ENCODE measurements around the gene EXOC7.
"Not testable (repeated sequence)": the region's sequence is repeated elsewhere in the genome, so short reads cannot be mapped to it uniquely, and the experiment has no call there.

EXOC7 gene

GRCh38 chr17:76085731-76086366 is 17.7 kb downstream of the EXOC7 start:
- no peak for DNase-seq

GRCh38 chr17:76085066-76085730 is 18.4 kb downstream of the EXOC7 start:
- no peak for DNase-seq

GRCh38 chr17:76083536-76084182 is 19.9 kb downstream of the EXOC7 start:
- no peak for DNase-seq

- no peak for DNase-seq
These were observed 21.0 kb downstream of the EXOC7 start for GRCh38 chr17:76082326-76083251.

- DNase-seq: no peak
These were observed 22.0 kb downstream of the EXOC7 start for GRCh38 chr17:76081295-76082210.

- no peak for DNase-seq
These were observed 22.8 kb downstream of the EXOC7 start for GRCh38 chr17:76080768-76081287.

- DNase-seq: no peak
These were observed 23.4 kb downstream of the EXOC7 start for GRCh38 chr17:76079956-76080767.

GRCh38 chr17:76079535-76079955 is 24.0 kb downstream of the EXOC7 start:
- no peak for DNase-seq

- DNase-seq: no peak
These were observed 24.6 kb downstream of the EXOC7 start, which contains the start of gene ZACN for GRCh38 chr17:76078860-76079534. ZACN (plus strand) TSS chr17:76079182; CDS start chr17:76079265, 83 bp downstream.

GRCh38 chr17:76078370-76078769 is 25.2 kb downstream of the EXOC7 start:
- not testable (repeated sequence) for DNase-seq

GRCh38 chr17:76077584-76078110 is 25.9 kb downstream of the EXOC7 start:
- DNase-seq: no peak

GRCh38 chr17:76076765-76077583 is 26.6 kb downstream of the EXOC7 start:
- DNase-seq: peak; percentile 52

GRCh38 chr17:76076146-76076764 is 27.3 kb downstream of the EXOC7 start:
- DNase-seq: no peak

GRCh38 chr17:76075364-76076145 is 28.0 kb downstream of the EXOC7 start:
- DNase-seq: no peak

- DNase-seq: no peak
These were observed 28.9 kb downstream of the EXOC7 start, which contains the start of gene GALR2 for GRCh38 chr17:76074390-76075363. GALR2 (plus strand) TSS chr17:76074781; CDS start chr17:76074884, 103 bp downstream.

Data from CD4-positive, alpha-beta T cell treated with Interleukin-21 for 1 hour (primary cell).